Stimulated activated CD8-positive, alpha-beta memory T cell treated with anti-CD3 and anti-CD28 coated beads, Interleukin-15, amount 100 ng/mL, for 24 hours (primary cell): ENCODE results near the gene KCNJ12.

Experiments
- DNase-seq: peaks from one replicate; pipeline ENCODE4 v3.0.0-alpha.2; 2020; ENCODE audit warnings: low read depth

KCNJ12 gene

DNA sequence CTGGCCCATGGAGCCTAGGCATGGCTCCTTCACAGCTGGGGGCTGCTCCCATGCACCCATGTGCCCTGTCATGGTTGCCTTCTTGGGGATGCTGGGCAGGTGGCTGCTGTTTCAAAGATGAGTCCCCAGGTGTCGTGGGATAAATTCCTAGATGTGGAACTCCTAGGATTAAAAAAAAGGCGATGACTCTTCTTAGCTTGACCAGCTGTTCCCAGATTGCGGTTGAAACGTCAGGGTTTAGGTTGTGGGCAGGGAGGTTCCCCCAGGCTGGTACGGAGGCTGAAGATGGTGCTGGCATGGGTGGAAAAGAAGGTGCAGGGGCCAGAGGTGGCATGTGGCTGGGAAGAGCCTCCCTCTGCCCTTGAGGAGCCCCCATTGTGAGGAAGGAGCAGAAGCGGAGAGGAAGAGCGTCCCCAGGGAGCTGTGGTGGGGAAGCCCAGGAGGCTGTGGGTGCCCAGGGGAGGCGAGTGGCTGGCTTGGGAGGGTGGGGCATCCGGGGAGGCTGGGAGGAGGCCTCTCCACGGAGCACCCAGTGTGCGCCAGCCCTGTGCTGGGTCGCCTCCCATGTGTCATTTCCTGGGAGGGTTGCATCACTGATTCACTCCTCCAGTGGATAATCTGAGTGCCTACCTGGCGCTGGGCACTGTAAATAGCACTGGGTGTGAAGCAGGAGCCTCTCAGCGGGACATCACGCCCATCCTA, 7.5 kb upstream of the KCNJ12 start:
- no peak for DNase-seq

GRCh38 chr17:21369395-21369794, 6.8 kb upstream of the KCNJ12 start:
- no peak for DNase-seq

DNA sequence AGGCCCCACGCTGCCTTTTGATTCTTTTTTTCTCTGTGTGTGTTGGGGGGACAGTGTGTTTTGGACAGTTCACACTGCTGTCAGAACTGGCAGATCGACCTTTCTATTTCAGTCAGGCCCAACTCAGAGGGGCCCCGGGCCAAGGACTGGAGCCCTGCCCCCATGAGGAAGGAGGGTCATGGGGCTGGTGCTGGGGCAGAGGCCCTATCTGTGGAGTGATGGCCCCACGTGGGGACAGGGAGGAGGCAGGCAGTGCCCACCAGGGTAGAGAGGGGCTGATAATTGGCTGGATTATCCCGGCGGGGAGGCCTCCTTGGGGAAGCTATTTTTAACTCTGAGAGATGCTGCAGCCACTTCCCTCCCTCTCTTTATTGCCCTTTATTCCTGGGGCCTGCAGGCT, 5.7 kb upstream of the KCNJ12 start:
- no peak for DNase-seq

DNA sequence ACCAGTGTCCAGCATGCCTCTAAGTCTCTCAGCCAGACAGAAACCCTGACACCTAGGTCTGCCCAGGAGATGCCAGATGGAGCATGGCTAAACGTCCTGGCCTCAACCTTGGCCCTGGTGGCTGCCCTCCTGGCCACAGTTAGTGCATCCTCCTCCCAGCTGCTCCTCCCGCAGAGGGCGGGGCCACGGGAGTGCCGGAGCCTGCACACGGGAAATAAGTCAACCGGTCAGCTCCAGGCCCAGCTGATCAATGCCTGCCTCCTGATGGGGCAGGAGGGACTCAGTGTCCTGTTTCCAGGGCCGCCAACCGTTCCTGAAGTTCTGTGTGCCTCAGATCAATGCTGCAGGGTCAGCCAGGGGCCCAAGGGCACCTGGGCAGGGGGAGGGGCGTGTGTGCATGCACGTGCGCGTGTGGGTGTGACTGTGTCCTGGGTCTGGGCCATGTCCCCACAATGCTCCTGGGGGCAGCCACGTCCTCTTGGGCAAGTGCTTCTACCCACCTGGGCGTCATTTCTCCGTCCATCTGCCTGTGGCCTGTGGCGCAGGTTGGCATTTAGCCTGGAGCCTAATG, 4.6 kb upstream of the KCNJ12 start:
- no peak for DNase-seq

- DNase-seq: no peak
Measured at GRCh38 chr17:21372256-21372954, 3.8 kb upstream of the KCNJ12 start.

DNA sequence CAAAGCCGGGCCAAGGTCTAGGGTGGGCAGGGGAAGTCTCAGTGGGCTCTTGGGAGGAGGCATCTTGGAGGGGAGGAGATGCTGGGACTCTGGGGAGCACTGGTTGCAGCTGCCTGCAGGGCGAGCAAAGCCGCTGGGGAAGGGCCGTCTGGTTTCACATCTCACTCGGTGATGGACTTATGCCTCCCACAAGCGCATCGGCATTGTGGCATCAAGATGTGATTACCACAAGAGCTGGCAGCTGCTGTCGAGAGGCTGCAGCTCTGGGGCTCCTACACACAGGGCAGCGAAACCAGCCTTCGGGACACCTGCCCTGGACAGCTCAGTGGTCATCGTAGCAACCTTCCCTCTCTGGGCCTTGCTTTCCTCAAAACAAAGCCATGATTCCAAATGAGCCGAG, 3.1 kb upstream of the KCNJ12 start:
- no peak for DNase-seq

DNA sequence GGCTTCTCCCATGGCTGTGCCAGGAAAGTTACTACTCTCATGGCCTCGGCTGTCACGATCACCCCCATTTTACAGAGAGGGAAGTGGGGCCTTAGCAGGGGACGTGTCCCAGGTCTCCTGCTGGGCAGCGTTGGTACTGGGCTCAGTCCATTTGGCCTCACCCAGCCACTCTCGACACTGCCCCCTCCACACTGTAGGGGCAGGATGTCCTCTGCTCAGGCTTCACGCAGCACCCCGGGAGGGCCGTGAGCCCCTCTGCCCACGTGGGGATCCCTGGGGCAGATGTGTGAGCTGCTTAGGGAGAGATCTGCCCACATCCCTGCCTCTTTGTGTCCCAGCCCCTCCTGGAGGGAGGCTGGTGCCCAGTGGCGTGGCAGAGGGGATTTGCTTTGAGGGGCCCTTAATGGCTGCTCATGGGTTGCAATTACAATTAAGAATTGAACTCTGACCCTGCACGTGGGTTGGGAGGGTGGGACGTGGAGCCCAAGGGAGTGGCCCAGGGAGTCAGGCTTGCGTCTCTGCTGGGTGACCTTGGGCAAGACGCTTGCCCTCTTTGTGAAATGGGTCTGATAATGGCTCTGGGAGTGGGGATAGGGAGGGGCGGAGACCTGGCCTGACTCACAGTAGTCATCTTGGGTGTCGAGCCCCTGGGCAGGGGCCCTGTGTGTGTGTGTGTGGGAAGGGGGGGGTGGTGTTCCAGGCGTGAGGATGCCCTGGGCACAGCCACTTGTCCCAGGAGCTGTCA, 2.3 kb upstream of the KCNJ12 start:
- no peak for DNase-seq

DNA sequence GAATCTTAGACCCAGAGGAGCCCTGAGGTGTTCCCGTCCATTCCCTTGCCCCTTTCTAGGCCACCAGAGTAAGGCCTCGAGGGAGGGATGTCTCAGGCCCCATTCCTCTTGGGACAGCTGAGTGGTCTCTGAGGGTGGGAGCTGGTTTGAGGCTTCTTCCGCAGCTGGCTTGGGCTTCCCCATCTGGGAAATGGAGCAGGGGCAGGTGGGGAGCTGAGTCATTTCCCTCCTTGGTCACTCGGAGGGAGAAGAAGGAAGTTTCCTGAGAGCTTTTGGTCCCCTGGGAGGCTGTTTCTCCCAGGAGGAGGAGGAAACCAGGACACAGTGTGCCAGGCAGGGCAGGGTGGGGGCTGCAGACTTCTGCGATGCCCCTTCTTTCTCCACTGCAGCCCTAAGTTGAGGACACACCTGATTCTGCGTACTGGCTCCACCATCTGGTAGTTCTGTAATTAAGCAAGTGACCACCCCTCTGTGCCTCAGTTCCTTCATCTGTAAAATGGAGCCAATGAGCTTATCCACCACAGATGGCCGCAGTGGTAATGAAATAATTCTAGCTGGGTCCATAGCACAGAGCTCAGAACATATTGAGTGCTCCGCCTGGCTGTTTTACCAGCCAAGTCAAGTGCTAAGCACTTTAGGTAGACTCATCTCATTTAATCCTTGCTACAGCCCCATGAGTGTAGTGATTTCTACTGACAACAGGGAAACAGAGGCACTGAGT, 1.6 kb upstream of the KCNJ12 start:
- no peak for DNase-seq

- DNase-seq: no peak
Measured at GRCh38 chr17:21375162-21375560, 996 bp upstream of the KCNJ12 start.

- DNase-seq: no peak
Measured at GRCh38 chr17:21375757-21376080, 438 bp upstream of the KCNJ12 start.

- no peak for DNase-seq
Measured at GRCh38 chr17:21376759-21377690, 868 bp downstream of the KCNJ12 start.

DNA sequence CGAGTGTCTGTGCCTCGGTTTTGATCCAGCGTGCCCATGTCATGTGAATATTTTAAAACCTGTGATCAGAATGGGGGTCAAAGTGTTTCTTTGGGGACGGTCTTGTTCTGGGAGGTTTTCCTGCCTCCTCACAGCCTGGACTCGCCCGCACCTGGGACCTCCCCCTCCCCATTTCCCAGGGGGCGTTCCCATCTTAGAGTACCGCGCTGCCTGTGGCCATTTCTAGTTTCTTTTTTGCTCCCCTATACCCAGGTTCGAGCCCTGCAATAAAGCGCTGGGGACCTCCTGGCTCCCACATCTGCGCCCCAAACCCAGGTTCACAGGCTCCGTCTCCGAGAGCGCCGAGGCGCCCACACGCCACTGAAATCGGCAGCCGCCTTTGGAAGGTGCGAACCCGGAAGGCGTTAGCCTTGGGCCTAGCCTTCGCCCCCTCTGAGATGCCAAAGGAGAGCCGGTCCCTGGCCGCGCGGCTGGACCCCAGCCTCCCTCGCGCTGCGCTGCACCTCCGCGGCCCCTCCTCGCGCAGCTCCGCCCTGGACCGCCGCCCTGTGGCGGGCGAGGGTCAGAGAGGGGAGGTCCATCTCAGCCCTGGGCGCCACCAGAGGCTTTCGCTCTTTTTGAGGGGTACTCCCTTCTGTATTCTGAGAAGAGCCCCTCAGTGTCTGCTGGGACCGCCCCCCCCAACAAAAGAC, 1.7 kb downstream of the KCNJ12 start:
- DNase-seq: no peak

GRCh38 chr17:21378553-21378952, 2.4 kb downstream of the KCNJ12 start:
- no peak for DNase-seq

DNA sequence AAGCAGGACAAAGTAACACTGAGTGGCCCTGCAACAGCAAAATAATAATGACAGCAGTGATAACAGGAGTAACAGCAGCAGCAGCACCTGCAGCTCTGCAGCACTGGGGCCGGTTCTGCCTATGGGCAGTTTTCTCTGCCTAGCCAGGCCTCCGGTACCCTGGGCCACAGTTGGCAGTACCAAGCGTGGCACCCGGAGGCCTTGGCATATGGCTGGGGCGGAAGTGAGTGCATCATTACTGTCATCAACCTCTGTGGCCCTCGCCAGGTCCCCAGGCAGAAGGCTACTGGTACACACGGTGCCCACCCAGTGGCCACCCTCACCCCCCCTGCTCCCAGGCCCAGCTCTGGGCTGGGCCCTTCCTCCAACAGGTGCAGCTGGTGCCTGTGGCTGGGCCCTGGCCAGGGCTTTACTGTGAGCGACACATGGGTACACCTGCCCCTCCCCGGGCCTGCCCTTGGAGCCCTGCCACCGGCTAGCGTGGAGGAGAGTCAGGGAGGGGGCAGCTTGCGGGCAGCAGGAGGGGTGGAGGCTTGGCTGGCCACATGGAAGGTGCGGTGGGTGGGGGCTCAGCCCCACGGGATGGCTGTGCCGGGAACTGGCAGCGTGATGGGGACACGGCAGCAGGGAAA, 3.0 kb downstream of the KCNJ12 start:
- no peak for DNase-seq

GRCh38 chr17:21380659-21381058, 4.5 kb downstream of the KCNJ12 start:
- no peak for DNase-seq

- no peak for DNase-seq
Measured at GRCh38 chr17:21381076-21381706, 5.0 kb downstream of the KCNJ12 start.

GRCh38 chr17:21382560-21383495, 6.7 kb downstream of the KCNJ12 start:
- no peak for DNase-seq

GRCh38 chr17:21385281-21385845, 9.2 kb downstream of the KCNJ12 start:
- no peak for DNase-seq
